H9 (cell line): ENCODE results near the gene CSNK1E. TPM values are rescaled to one million over a fixed set of nuclear protein-coding genes. Genes with fewer than 3 reads are reported as not detected.

Experiments used
- DNase-seq: peaks from one replicate; pipeline ENCODE4 v3.0.0-alpha.2; 2017
- H2AFZ ChIP-seq: one replicate; pipeline ENCODE4 v1.6.1; 2013; ENCODE audit warnings: mild to moderate bottlenecking, low read length, control low read depth, moderate library complexity
- H2AK5ac ChIP-seq: 2 replicates; pipeline ENCODE4 v1.6.1; 2013; ENCODE audit warnings: low read length, control low read depth, mixed read lengths; ENCODE audit not compliant: insufficient read length
- H2BK120ac ChIP-seq: one replicate; pipeline ENCODE4 v1.6.1; 2013; ENCODE audit warnings: low read depth, mild to moderate bottlenecking, low read length, control low read depth, inconsistent platforms; ENCODE audit not compliant: poor library complexity, severe bottlenecking
- H2BK12ac ChIP-seq: 2 replicates; pipeline ENCODE4 v1.6.1; 2013; ENCODE audit warnings: low read length, control low read depth, mixed read lengths, low read depth; ENCODE audit not compliant: insufficient read length
- H2BK15ac ChIP-seq: 2 replicates; pipeline ENCODE4 v1.6.1; 2013; ENCODE audit warnings: low read depth, low read length, control low read depth
- H2BK20ac ChIP-seq: one replicate; pipeline ENCODE4 v1.6.1; 2013; ENCODE audit warnings: low read depth, mild to moderate bottlenecking, low read length, control low read depth, inconsistent platforms; ENCODE audit not compliant: poor library complexity, severe bottlenecking
- H2BK5ac ChIP-seq: 2 replicates; pipeline ENCODE4 v1.6.1; 2013; ENCODE audit warnings: low read length, control low read depth, mixed read lengths; ENCODE audit not compliant: insufficient read length
- H3K14ac ChIP-seq: 2 replicates; pipeline ENCODE4 v1.6.1; 2013; ENCODE audit warnings: low read length, control low read depth; ENCODE audit not compliant: insufficient read depth
- H3K18ac ChIP-seq: 2 replicates; pipeline ENCODE4 v1.6.1; 2013; ENCODE audit warnings: low read depth, mild to moderate bottlenecking, mixed read lengths, low read length, control low read depth; ENCODE audit not compliant: insufficient read length
- H3K23ac ChIP-seq: 2 replicates; pipeline ENCODE4 v1.6.1; 2013; ENCODE audit warnings: low read length, control low read depth, mixed read lengths, low read depth; ENCODE audit not compliant: insufficient read length
- H3K23me2 ChIP-seq: 2 replicates; pipeline ENCODE4 v1.6.1; 2013; ENCODE audit warnings: low read depth, mild to moderate bottlenecking, mixed read lengths, low read length, control low read depth; ENCODE audit not compliant: insufficient read length, poor library complexity, severe bottlenecking
- H3K27ac ChIP-seq: 2 replicates; pipeline ENCODE4 v1.5.1; 2013; ENCODE audit warnings: low read length, control low read depth, mixed read lengths, low read depth; ENCODE audit not compliant: insufficient read length
- H3K27me3 ChIP-seq: 2 replicates; pipeline ENCODE4 v1.6.1; 2013; ENCODE audit warnings: low read length, control low read depth, inconsistent platforms; ENCODE audit not compliant: insufficient read depth
- H3K4ac ChIP-seq: 2 replicates; pipeline ENCODE4 v1.6.1; 2013; ENCODE audit warnings: low read depth, mild to moderate bottlenecking, control low read depth, inconsistent platforms, low read length, moderate library complexity
- H3K4me1 ChIP-seq: 2 replicates; pipeline ENCODE4 v1.6.1; 2013; ENCODE audit warnings: low read length, control low read depth, inconsistent platforms; ENCODE audit not compliant: insufficient read depth
- H3K4me2 ChIP-seq: 2 replicates; pipeline ENCODE4 v1.6.1; 2013; ENCODE audit warnings: low read length, control low read depth, mixed read lengths; ENCODE audit not compliant: insufficient read length, insufficient read depth
- H3K56ac ChIP-seq: 2 replicates; pipeline ENCODE4 v1.6.1; 2013; ENCODE audit warnings: low read depth, mild to moderate bottlenecking, mixed read lengths, low read length, control low read depth; ENCODE audit not compliant: insufficient read length
- H3K79me1 ChIP-seq: 2 replicates; pipeline ENCODE4 v1.6.1; 2013; ENCODE audit warnings: low read depth, mild to moderate bottlenecking, moderate library complexity, low read length, control low read depth, inconsistent platforms; ENCODE audit not compliant: insufficient read depth, poor library complexity, severe bottlenecking
- H3K79me2 ChIP-seq: 2 replicates; pipeline ENCODE4 v1.6.1; 2013; ENCODE audit warnings: low read length, control low read depth, inconsistent platforms; ENCODE audit not compliant: insufficient read depth
- H3K9ac ChIP-seq: 2 replicates; pipeline ENCODE4 v1.6.1; 2013; ENCODE audit warnings: low read length, control low read depth, mixed read lengths; ENCODE audit not compliant: insufficient read length; ENCODE audit errors: extremely low read depth
- H3K9me3 ChIP-seq: one replicate; pipeline ENCODE4 v1.6.1; 2013; ENCODE audit warnings: low read depth, low read length, inconsistent platforms; ENCODE audit not compliant: control insufficient read depth
- H3T11ph ChIP-seq: one replicate; pipeline ENCODE4 v1.6.1; 2013; ENCODE audit warnings: mild to moderate bottlenecking, low read length, control low read depth, inconsistent platforms
- H4K20me1 ChIP-seq: one replicate; pipeline ENCODE4 v1.6.1; 2013; ENCODE audit not compliant: control insufficient read depth, insufficient read length, insufficient read depth
- H4K5ac ChIP-seq: 2 replicates; pipeline ENCODE4 v1.6.1; 2013; ENCODE audit warnings: low read depth, mild to moderate bottlenecking, mixed read lengths, low read length, control low read depth; ENCODE audit not compliant: insufficient read length
- H4K8ac ChIP-seq: replicated peaks from 2 replicates; pipeline ENCODE4 v1.6.1; 2013; ENCODE audit warnings: low read length, control low read depth, mixed read lengths, low read depth; ENCODE audit not compliant: insufficient read length
- H4K91ac ChIP-seq: 2 replicates; pipeline ENCODE4 v1.6.1; 2013; ENCODE audit warnings: low read depth, mild to moderate bottlenecking, moderate library complexity, mixed read lengths, low read length, control low read depth; ENCODE audit not compliant: insufficient read length
- H3K27ac Mint-ChIP-seq, 3 experiments: 2 replicates in 2 of 3; 3 replicates in 1 of 3; pipeline ENCODE4 v1.8.0; 2020 to 2021; ENCODE audit warnings: mixed read lengths in 3 of 3, mild to moderate bottlenecking in 1 of 3, moderate library complexity in 1 of 3
- H3K27me3 Mint-ChIP-seq: 2 replicates; pipeline ENCODE4 v1.8.0; 2021; ENCODE audit warnings: low read depth, mild to moderate bottlenecking, moderate library complexity, mixed read lengths
- H3K36me3 Mint-ChIP-seq, 3 experiments: 2 replicates in 2 of 3; 3 replicates in 1 of 3; pipeline ENCODE4 v1.8.0; 2020 to 2021; ENCODE audit warnings: low read depth in 3 of 3, mixed read lengths in 3 of 3; ENCODE audit not compliant: insufficient read depth in 1 of 3
- H3K4me1 Mint-ChIP-seq, 2 experiments: 2 replicates each; pipeline ENCODE4 v1.8.0; 2020; ENCODE audit warnings: mixed read lengths in 2 of 2
- H3K4me3 Mint-ChIP-seq, 2 experiments: 2 replicates in 1 of 2; 3 replicates in 1 of 2; pipeline ENCODE4 v1.8.0; 2020 to 2021; ENCODE audit warnings: mild to moderate bottlenecking in 2 of 2, mixed read lengths in 2 of 2, moderate library complexity in 1 of 2
- H3K9me3 Mint-ChIP-seq, 2 experiments: 2 replicates in 1 of 2; 3 replicates in 1 of 2; pipeline ENCODE4 v1.8.0; 2020; ENCODE audit warnings: mild to moderate bottlenecking in 2 of 2, mixed read lengths in 2 of 2, moderate library complexity in 1 of 2
- WGBS: extraction: QIAGEN DNeasy Blood & Tissue Kit; methylation state at CpG from one replicate; pipeline ENCODE4 v1.1.7; 2013; ENCODE audit warnings: missing lambda C conversion rate, low lambda C conversion rate, mixed read lengths; ENCODE audit not compliant: insufficient read length; ENCODE audit errors: extremely low coverage; 5-methylcytosine and 5-hydroxymethylcytosine counted together
- total RNA-seq: library from RNA; stranded (reverse); gene quantifications from 2 replicates; pipeline ENCODE4 v1.2.1, GENCODE V29; 2021
- TF ChIP-seq, protein P1 (sequence below): fragments of 200-600 bp; sonication (generic); conservative IDR thresholded peaks from 3 replicates; pipeline ENCODE4 v1.8.0; 2021; ENCODE audit warnings: antibody characterized with exemption, mild to moderate bottlenecking

Gene CSNK1E
- total RNA-seq, 1 experiment from 2014 or later: 236 TPM

DNA sequence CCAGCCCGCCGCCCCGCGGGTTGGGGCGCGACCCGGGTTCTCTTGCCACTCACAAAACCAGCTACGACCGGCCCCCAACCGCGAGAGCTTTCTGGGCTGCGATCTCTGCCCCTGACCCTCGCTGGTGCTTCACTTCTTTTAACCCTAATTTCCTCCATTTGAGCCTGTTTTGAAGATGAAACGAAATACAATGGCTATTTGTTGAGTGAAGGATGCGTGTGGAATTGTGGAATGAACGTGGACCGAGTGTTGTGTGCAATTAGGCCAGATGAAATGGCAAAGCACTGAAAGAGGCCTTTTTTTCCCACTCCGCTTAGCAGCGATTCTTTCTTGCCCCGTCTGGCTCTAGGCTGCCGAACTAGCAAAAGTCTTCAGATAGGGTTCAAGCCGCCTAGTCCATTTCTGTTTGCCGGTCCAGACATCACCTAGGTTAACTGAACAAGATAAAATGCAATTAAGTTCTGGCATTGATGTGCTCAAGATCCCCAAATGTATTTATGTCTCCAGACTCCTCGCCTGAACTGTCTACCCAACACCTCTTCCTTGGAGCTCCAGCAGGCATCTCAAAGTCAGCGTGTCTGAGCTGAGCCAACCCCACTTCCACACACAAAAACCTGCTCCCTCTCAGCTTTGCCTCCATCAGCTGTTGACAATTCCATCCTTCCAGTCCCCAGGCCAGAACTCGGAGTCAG lies 44.0 kb downstream of the CSNK1E start:
- WGBS: no CpG with 5 or more reads among the region's 26 CpGs
- H3K9me3 ChIP-seq: no peaks in the 10 kb centered on the region
- no peak overlapping the region for H4K8ac ChIP-seq
- H2AFZ ChIP-seq: no peak overlapping the region
- no peak overlapping the region for H3K4ac ChIP-seq
- H3K4me1 ChIP-seq: peaks cover 9% of the 10 kb centered on the region
- H3K56ac ChIP-seq: no peak overlapping the region
- TF ChIP-seq, protein P1, sequence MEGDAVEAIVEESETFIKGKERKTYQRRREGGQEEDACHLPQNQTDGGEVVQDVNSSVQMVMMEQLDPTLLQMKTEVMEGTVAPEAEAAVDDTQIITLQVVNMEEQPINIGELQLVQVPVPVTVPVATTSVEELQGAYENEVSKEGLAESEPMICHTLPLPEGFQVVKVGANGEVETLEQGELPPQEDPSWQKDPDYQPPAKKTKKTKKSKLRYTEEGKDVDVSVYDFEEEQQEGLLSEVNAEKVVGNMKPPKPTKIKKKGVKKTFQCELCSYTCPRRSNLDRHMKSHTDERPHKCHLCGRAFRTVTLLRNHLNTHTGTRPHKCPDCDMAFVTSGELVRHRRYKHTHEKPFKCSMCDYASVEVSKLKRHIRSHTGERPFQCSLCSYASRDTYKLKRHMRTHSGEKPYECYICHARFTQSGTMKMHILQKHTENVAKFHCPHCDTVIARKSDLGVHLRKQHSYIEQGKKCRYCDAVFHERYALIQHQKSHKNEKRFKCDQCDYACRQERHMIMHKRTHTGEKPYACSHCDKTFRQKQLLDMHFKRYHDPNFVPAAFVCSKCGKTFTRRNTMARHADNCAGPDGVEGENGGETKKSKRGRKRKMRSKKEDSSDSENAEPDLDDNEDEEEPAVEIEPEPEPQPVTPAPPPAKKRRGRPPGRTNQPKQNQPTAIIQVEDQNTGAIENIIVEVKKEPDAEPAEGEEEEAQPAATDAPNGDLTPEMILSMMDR: no peak
- no peak overlapping the region for H2BK20ac ChIP-seq
- H3K79me2 ChIP-seq: peaks cover 21% of the 10 kb centered on the region; the same call in 1 of the 2 replicates
- no peak overlapping the region for H2BK12ac ChIP-seq
- peaks cover 0 to 21% (median 6%) of the 10 kb centered on the region in 3 experiments; a peak in 4 of 7 replicates for H3K36me3 Mint-ChIP-seq
- H4K20me1 ChIP-seq: no peaks in the 10 kb centered on the region
- DNase-seq: peak; percentile 23
- no peak overlapping the region for H3K14ac ChIP-seq
- peak overlapping the region; percentile 85 to 86 for H3K4me3 Mint-ChIP-seq
- no peak overlapping the region for H3T11ph ChIP-seq
- H3K9me3 Mint-ChIP-seq: no peaks in the 10 kb centered on the region
- peaks cover 5% of the 10 kb centered on the region for H3K27me3 Mint-ChIP-seq
- no peak overlapping the region for H2BK15ac ChIP-seq
- H2BK5ac ChIP-seq: no peak overlapping the region
- H3K79me1 ChIP-seq: peaks cover 10% of the 10 kb centered on the region
- H3K4me2 ChIP-seq: peak overlapping the region; percentile 59
- H4K91ac ChIP-seq: no peak overlapping the region
- H3K23ac ChIP-seq: no peak overlapping the region
- no peak overlapping the region for H2BK120ac ChIP-seq
- peak overlapping the region; percentile 33 for H3K9ac ChIP-seq
- H4K5ac ChIP-seq: no peak overlapping the region
- peak overlapping the region in 1 of 3 experiments; percentile 90; a peak in 1 of 7 replicates for H3K27ac Mint-ChIP-seq
- peaks cover 37 to 41% of the 10 kb centered on the region in 2 experiments for H3K4me1 Mint-ChIP-seq
- H3K23me2 ChIP-seq: peaks cover 7% of the 10 kb centered on the region
- no peak overlapping the region for H2AK5ac ChIP-seq
- no peaks in the 10 kb centered on the region for H3K27me3 ChIP-seq
- H3K18ac ChIP-seq: peak overlapping the region; percentile 1
- no peak overlapping the region for H3K27ac ChIP-seq
